Neuronal stem cell (in vitro differentiated cells): Measurements from ENCODE around the gene GDF2. TPM values are rescaled to one million over a fixed set of nuclear protein-coding genes. Genes with fewer than 3 reads are reported as not detected.

Experiments used
- DNase-seq: peaks from one replicate; pipeline ENCODE4 v3.0.0-alpha.2; 2013; ENCODE audit warnings: low spot score
- H2AFZ ChIP-seq: one replicate; pipeline ENCODE4 v1.6.1; 2013; ENCODE audit warnings: mild to moderate bottlenecking, low read length, inconsistent platforms
- H2AK5ac ChIP-seq: 2 replicates; pipeline ENCODE4 v1.6.1; 2013; ENCODE audit warnings: low read depth, mild to moderate bottlenecking, inconsistent platforms, low read length, moderate library complexity, mixed read lengths
- H2BK120ac ChIP-seq: 2 replicates; pipeline ENCODE4 v1.6.1; 2013; ENCODE audit warnings: low read depth, mild to moderate bottlenecking, inconsistent platforms, low read length, moderate library complexity, mixed read lengths
- H2BK12ac ChIP-seq: one replicate; pipeline ENCODE4 v1.6.1; 2013; ENCODE audit warnings: low read length, inconsistent platforms
- H2BK15ac ChIP-seq: 2 replicates; pipeline ENCODE4 v1.6.1; 2013; ENCODE audit warnings: mild to moderate bottlenecking, low read length, inconsistent platforms, mixed read lengths
- H2BK5ac ChIP-seq: one replicate; pipeline ENCODE4 v1.6.1; 2013; ENCODE audit warnings: inconsistent platforms, mild to moderate bottlenecking, low read length, moderate library complexity
- H3K14ac ChIP-seq: one replicate; pipeline ENCODE4 v1.6.1; 2013; ENCODE audit warnings: low read length, inconsistent platforms
- H3K18ac ChIP-seq: 2 replicates; pipeline ENCODE4 v1.6.1; 2013; ENCODE audit warnings: low read length, inconsistent platforms
- H3K23ac ChIP-seq: 2 replicates; pipeline ENCODE4 v1.6.1; 2013; ENCODE audit warnings: low read depth, mild to moderate bottlenecking, mixed read lengths, low read length, inconsistent platforms; ENCODE audit not compliant: poor library complexity
- H3K27ac ChIP-seq: replicated peaks from 3 replicates; pipeline ENCODE4 v1.5.1; 2013; ENCODE audit warnings: low read length, inconsistent platforms
- H3K27me3 ChIP-seq, 3 experiments: 2 replicates each; pipeline ENCODE4 v1.6.1; 2013; ENCODE audit warnings: low read length in 3 of 3, mild to moderate bottlenecking in 2 of 3, inconsistent platforms in 1 of 3, low read depth in 1 of 3, mixed read lengths in 1 of 3, moderate library complexity in 1 of 3; ENCODE audit not compliant: control insufficient read depth in 3 of 3, insufficient read depth in 3 of 3
- H3K36me3 ChIP-seq, 2 donors: replicated peaks in 1 of 2; 2 replicates each; pipeline ENCODE4 v1.6.1; 2013; ENCODE audit warnings: low read length in 2 of 2; ENCODE audit not compliant: control insufficient read depth in 2 of 2, insufficient read depth in 2 of 2
- H3K4ac ChIP-seq: 2 replicates; pipeline ENCODE4 v1.6.1; 2013; ENCODE audit warnings: inconsistent platforms, mild to moderate bottlenecking, low read length, moderate library complexity
- H3K4me1 ChIP-seq, 2 donors: 1 replicate in 1 of 2; 2 replicates in 1 of 2; pipeline ENCODE4 v1.6.1; 2013; ENCODE audit warnings: low read length in 2 of 2, low read depth in 1 of 2; ENCODE audit not compliant: control insufficient read depth in 2 of 2, insufficient read depth in 1 of 2
- H3K4me2 ChIP-seq: one replicate; pipeline ENCODE4 v1.6.1; 2013; ENCODE audit warnings: mild to moderate bottlenecking, low read length, inconsistent platforms; ENCODE audit not compliant: insufficient read depth, poor library complexity, severe bottlenecking
- H3K4me3 ChIP-seq, 2 donors: 2 replicates each; pipeline ENCODE4 v1.5.1; 2013; ENCODE audit warnings: low read length in 2 of 2, mild to moderate bottlenecking in 2 of 2, inconsistent platforms in 1 of 2, moderate library complexity in 1 of 2
- H3K79me1 ChIP-seq: one replicate; pipeline ENCODE4 v1.6.1; 2013; ENCODE audit warnings: low read depth, mild to moderate bottlenecking, inconsistent platforms, low read length, moderate library complexity
- H3K9ac ChIP-seq: one replicate; pipeline ENCODE4 v1.6.1; 2013; ENCODE audit warnings: mild to moderate bottlenecking, low read depth, low read length, inconsistent platforms; ENCODE audit not compliant: poor library complexity
- H3K9me3 ChIP-seq, 2 donors: replicated peaks in 1 of 2; 2 replicates each; pipeline versions ENCODE3 to v1.6.1; 2013; ENCODE audit warnings: low read length in 2 of 2, mild to moderate bottlenecking in 2 of 2, inconsistent platforms in 1 of 2, low read depth in 1 of 2, mixed read lengths in 1 of 2, moderate library complexity in 1 of 2; ENCODE audit not compliant: control insufficient read depth in 2 of 2, insufficient read depth in 1 of 2
- H4K8ac ChIP-seq: one replicate; pipeline ENCODE4 v1.6.1; 2013; ENCODE audit warnings: low read depth, mild to moderate bottlenecking, inconsistent platforms, low read length, moderate library complexity
- H4K91ac ChIP-seq: one replicate; pipeline ENCODE4 v1.6.1; 2013; ENCODE audit warnings: low read length, low read depth, mild to moderate bottlenecking, inconsistent platforms; ENCODE audit not compliant: poor library complexity
- WGBS, 2 donors: extraction: QIAGEN DNeasy Blood & Tissue Kit; methylation state at CpG; one replicate each; pipeline ENCODE4 v1.1.7; 2013; ENCODE audit warnings: missing lambda C conversion rate in 2 of 2, mixed read lengths in 1 of 2; ENCODE audit not compliant: insufficient read length in 2 of 2, insufficient replicate concordance in 1 of 2; ENCODE audit errors: extremely low coverage in 2 of 2; 5-methylcytosine and 5-hydroxymethylcytosine counted together
- polyA plus RNA-seq, 2 experiments: library from polyadenylated mRNA; stranded (reverse); fragments of 200-250 nt; gene quantifications; one replicate each; pipeline ENCODE4 v1.2.3, GENCODE V29; 2013

GDF2 gene
- not detected for polyA plus RNA-seq (2013, experiment 1 of 2)
- not detected for polyA plus RNA-seq (2013, experiment 2 of 2)

- no peaks in the 10 kb centered on the region for H3K79me1 ChIP-seq
- H3K4me1 ChIP-seq = peaks cover 0 to 3% of the 10 kb centered on the region in 2 donors
- H2BK12ac ChIP-seq = no peak within 1 kb of the TSS
- H3K18ac ChIP-seq = peak within 1 kb of the TSS; percentile 52
- no CpG with 5 or more reads among the region's 35 CpGs for WGBS, 2 donors
- H2AFZ ChIP-seq = no peak within 1 kb of the TSS
- H2BK15ac ChIP-seq = no peak within 1 kb of the TSS
- no peak for DNase-seq
- no peaks in the 10 kb centered on the region for H3K36me3 ChIP-seq
- H3K4me3 ChIP-seq = no peak within 1 kb of the TSS
- peak within 1 kb of the TSS; percentile 27 for H3K23ac ChIP-seq
- no peak within 1 kb of the TSS for H3K9ac ChIP-seq
- no peak within 1 kb of the TSS for H3K4ac ChIP-seq
- no peak within 1 kb of the TSS for H4K91ac ChIP-seq
- no peak within 1 kb of the TSS for H3K27ac ChIP-seq
- H3K14ac ChIP-seq = no peak within 1 kb of the TSS
- no peak within 1 kb of the TSS for H2BK5ac ChIP-seq
- H3K4me2 ChIP-seq = no peak within 1 kb of the TSS
- H3K27me3 ChIP-seq = no peaks in the 10 kb centered on the region
- no peaks in the 10 kb centered on the region for H3K9me3 ChIP-seq
- H4K8ac ChIP-seq = no peak within 1 kb of the TSS
- no peak within 1 kb of the TSS for H2BK120ac ChIP-seq
- no peak within 1 kb of the TSS for H2AK5ac ChIP-seq
Measured at GRCh38 chr10:47322300-47323061, at the start of gene GDF2. GDF2 (plus strand) TSS chr10:47322454; CDS start chr10:47322669, 215 bp downstream.

- Histone ChIP-seq H3K4me2 (no peak overlapping the region), H3K4me3 (no peak overlapping the region), H4K91ac (no peak overlapping the region), H3K23ac (no peak overlapping the region), H4K8ac (no peak overlapping the region), H2BK5ac (peak overlapping the region; percentile 30), H2BK12ac (no peak overlapping the region), H3K14ac (no peak overlapping the region), H2BK15ac (peak overlapping the region; percentile 20), H3K36me3 (no peaks in the 10 kb centered on the region), H3K79me1 (no peaks in the 10 kb centered on the region), H3K18ac (peak overlapping the region; percentile 53), H3K9ac (no peak overlapping the region), H3K27ac (no peak overlapping the region), H3K4me1 (peaks cover 0 to 4% of the 10 kb centered on the region in 2 donors), H3K9me3 (peaks cover 0 to 5% of the 10 kb centered on the region in 2 donors), H2BK120ac (no peak overlapping the region), H3K4ac (no peak overlapping the region), H3K27me3 (no peaks in the 10 kb centered on the region), H2AK5ac (peak overlapping the region; percentile 54), H2AFZ (no peak overlapping the region)
- no peak for DNase-seq
- WGBS, 2 donors = no CpG with 5 or more reads among the region's 2 CpGs
Measured at GRCh38 chr10:47276071-47276470, 46.2 kb upstream of the GDF2 start.

GRCh38 chr10:47276576-47277351, 45.5 kb upstream of the GDF2 start:
- Histone ChIP-seq H2BK5ac (peak overlapping the region; percentile 30), H3K79me1 (no peaks in the 10 kb centered on the region), H3K4me2 (no peak overlapping the region), H3K18ac (peak overlapping the region; percentile 15), H3K27me3 (no peaks in the 10 kb centered on the region), H2BK12ac (no peak overlapping the region), H3K4ac (no peak overlapping the region), H3K4me1 (peaks cover 0 to 4% of the 10 kb centered on the region in 2 donors), H4K8ac (no peak overlapping the region), H3K9ac (no peak overlapping the region), H2BK15ac (peak overlapping the region; percentile 20), H3K14ac (no peak overlapping the region), H3K9me3 (peaks cover 0 to 5% of the 10 kb centered on the region in 2 donors), H3K27ac (no peak overlapping the region), H3K4me3 (no peak overlapping the region), H2AK5ac (peak overlapping the region; percentile 24), H3K23ac (no peak overlapping the region), H2AFZ (no peak overlapping the region), H2BK120ac (peak overlapping the region; percentile 1), H4K91ac (no peak overlapping the region), H3K36me3 (no peaks in the 10 kb centered on the region)
- DNase-seq = no peak
- WGBS, 2 donors = no CpG with 5 or more reads among the region's 11 CpGs
